Activated naive CD4-positive, alpha-beta T cell treated with anti-CD3 and anti-CD28 coated beads for 36 hours (primary cell): ENCODE results near the gene SRSF7. TPM values are rescaled to one million over a fixed set of nuclear protein-coding genes. Genes with fewer than 3 reads are reported as not detected.
"Not testable (repeated sequence)": the region's sequence is repeated elsewhere in the genome, so short reads cannot be mapped to it uniquely, and the experiment has no call there.

Experiments used
- CTCF ChIA-PET: fragments of 350-600 bp; sonication (Branson Sonifier 250); formaldehyde crosslinking; loops from one replicate; lab custom pipeline; 2021; ENCODE audit warnings: antibody characterized with exemption; lab: Charles Lee
- DNase-seq: peaks from one replicate; pipeline ENCODE4 v3.0.0-alpha.2; 2020
- H3K27ac Mint-ChIP-seq: one replicate; pipeline ENCODE4 v1.8.0; 2021; ENCODE audit warnings: mild to moderate bottlenecking, mixed read lengths
- H3K27me3 Mint-ChIP-seq: one replicate; pipeline ENCODE4 v1.8.0; 2021; ENCODE audit warnings: low read depth, mixed read lengths
- H3K36me3 Mint-ChIP-seq: one replicate; pipeline ENCODE4 v1.8.0; 2021; ENCODE audit warnings: low read depth, mixed read lengths
- H3K4me1 Mint-ChIP-seq: one replicate; pipeline ENCODE4 v1.8.0; 2021; ENCODE audit warnings: low read depth, mixed read lengths
- H3K4me3 Mint-ChIP-seq: one replicate; pipeline ENCODE4 v1.8.0; 2021; ENCODE audit warnings: mild to moderate bottlenecking, moderate library complexity, mixed read lengths
- H3K9me3 Mint-ChIP-seq: one replicate; pipeline ENCODE4 v1.8.0; 2021; ENCODE audit warnings: mixed read lengths
- intact Hi-C: fragments of 100-400 bp; cut with micrococcal nuclease; formaldehyde crosslinking; loops from one replicate; pipeline ENCODE4 v1.15.1; 2023
- total RNA-seq, 2 experiments: library from RNA; stranded (reverse); gene quantifications; one replicate each; pipeline ENCODE4 v1.2.3, GENCODE V29; 2021

The SRSF7 gene
- total RNA-seq, 2 experiments from 2014 or later: 212 to 217 TPM

DNA sequence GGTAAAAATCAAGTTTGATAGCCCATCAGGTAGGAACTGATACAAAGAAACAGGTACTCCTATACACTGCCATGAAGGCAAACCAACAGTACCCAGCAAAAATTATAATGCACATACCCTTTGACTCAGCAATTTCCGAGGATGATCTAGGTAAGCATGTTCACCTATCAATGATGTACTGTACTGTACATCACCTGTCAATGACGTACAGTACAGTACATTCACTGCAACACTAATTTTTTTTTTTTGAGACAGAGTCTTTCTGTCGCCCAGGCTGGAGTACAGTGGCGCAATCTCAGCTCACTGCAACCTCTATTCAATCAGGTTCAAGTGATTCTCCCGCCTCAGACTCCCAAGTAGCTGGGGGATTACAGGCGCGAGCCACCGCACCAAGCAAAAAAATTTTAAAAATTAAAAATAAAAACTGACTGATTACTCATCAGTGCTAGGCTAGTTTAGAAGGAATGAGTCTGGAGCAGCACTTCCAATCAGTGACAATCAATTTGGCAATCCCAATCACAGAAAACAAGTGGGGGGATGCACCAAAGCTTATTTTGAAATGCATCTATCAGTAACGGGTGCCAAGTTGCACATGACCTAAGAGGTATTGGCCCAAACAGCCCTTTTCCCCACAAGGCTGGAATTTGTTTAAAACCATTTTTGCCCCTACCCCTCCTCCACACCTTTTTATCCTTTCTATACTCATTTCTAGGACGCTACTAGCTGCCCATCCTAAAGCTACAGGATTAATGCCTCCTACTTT is 8.2 kb downstream of the SRSF7 start:
- Mint-ChIP-seq H3K27me3 (no peaks in the 10 kb centered on the region), H3K9me3 (no peaks in the 10 kb centered on the region), H3K36me3 (peaks cover 67% of the 10 kb centered on the region), H3K4me1 (peaks cover 63% of the 10 kb centered on the region), H3K27ac (peak overlapping the region; percentile 72), H3K4me3 (no peak overlapping the region)
- intact Hi-C loops: loop anchor here (5.0 to 10.0 kb wide), 4 partner anchors 34 to 761 kb away; partner anchors contain the start of genes CYP1B1 and GEMIN6
- DNase-seq: no peak
- CTCF ChIA-PET: interaction anchor here (0.7 to 12.0 kb wide), 10 partner anchors 9 to 207 kb away, joined by 3 to 109 read pairs (median 4); no protein-coding TSS in a partner anchor

DNA sequence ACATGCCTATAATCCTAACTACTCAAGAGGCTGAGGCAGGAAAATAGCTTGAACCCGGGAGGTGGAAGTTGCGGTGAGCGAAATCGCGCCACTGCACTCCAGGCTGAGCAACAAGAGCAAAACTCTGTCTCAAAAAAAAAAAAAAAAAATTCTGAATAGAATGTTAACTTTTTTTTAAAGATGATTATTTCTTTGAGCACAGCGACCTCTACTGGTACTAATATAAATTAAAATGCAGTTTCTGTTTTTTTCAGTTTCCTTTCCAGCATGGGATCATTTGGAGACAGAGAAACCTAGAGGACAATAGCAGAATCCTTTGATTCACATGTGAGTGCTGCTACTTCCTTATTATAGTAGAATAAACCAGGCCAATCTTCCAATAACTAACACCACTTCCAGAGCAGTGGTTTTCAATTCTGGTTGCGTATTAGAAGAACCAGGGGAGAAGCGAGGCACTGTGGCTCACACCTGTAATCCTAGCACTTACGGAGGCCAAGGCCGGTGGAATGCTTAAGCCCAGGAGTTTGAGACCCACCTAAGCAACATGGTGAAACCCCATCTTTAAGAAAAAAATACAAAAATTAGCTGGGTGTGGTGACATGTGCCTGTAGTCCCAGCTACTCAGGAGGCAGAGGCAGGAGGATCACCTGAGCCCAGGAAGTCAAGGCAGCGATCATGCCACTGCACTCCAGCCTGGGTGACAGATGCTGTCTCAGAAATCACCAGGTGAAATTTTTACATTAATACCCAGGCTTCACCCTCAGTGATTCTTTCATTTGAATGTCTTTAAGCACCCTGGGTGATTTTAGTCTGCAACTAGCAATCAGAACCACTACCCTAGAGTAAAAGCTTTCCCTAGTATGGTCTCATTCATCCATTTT is 10.1 kb downstream of the SRSF7 start:
- Mint-ChIP-seq H3K4me1 (peaks cover 48% of the 10 kb centered on the region), H3K27me3 (no peaks in the 10 kb centered on the region), H3K4me3 (no peak overlapping the region), H3K36me3 (peaks cover 49% of the 10 kb centered on the region), H3K9me3 (no peaks in the 10 kb centered on the region), H3K27ac (peak overlapping the region; percentile 47)
- DNase-seq: peak; percentile 33
- intact Hi-C loops: loop anchor here (1.0 to 10.0 kb wide), 7 partner anchors 10 to 759 kb away; partner anchors contain the start of genes CYP1B1 and GEMIN6
- CTCF ChIA-PET: interaction anchor here (0.6 to 12.0 kb wide), 17 partner anchors 10 to 233 kb away, joined by 3 to 109 read pairs (median 4); partner anchors contain the start of gene SRSF7

DNA sequence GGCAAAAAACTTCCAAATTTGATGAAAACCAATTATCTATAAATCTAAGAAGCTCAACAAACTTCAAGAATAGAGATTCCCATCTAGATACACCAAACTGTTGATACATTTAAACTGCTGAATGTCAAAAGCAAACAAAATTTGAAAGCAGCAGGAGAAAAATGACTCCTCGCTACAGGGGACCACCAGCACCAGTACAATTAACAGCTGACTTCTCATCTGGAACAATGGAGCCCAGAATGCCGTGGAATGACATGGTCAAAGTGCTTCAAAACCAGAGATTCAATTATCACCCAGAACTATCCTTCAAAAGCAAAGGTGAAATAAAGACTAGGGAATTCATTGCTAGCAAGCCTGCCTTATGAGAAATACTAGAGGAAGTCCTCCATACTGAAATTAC is 11.6 kb downstream of the SRSF7 start:
- H3K36me3 Mint-ChIP-seq: peaks cover 39% of the 10 kb centered on the region
- intact Hi-C loops: no loop called here
- H3K27me3 Mint-ChIP-seq: no peaks in the 10 kb centered on the region
- peaks cover 37% of the 10 kb centered on the region for H3K4me1 Mint-ChIP-seq
- H3K27ac Mint-ChIP-seq: no peak overlapping the region
- no peaks in the 10 kb centered on the region for H3K9me3 Mint-ChIP-seq
- CTCF ChIA-PET: interaction anchor here (1.1 to 12.0 kb wide), 8 partner anchors 10 to 817 kb away, joined by 3 to 109 read pairs (median 12); no protein-coding TSS in a partner anchor
- H3K4me3 Mint-ChIP-seq: no peak overlapping the region
- no peak for DNase-seq

DNA sequence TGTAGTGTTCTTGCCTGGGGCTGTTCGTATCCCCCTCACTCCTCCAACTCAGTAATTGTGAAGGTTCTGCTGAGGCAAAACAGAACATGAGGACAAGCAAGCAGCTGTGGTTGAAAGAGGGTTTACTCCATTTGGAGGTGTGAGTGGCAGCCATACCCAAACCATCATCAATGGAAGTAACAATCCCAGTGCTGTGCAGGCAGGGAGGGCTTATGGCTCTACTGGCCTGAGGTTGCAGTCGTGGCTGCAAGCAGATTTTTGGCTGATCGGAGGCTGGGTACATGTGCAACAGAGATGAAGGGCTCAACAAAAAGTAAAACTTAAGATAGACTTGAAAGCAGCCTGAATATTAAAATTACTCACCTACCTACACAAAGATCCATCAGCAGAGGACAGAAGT is 13.2 kb downstream of the SRSF7 start:
- Mint-ChIP-seq H3K36me3 (peaks cover 33% of the 10 kb centered on the region), H3K9me3 (no peaks in the 10 kb centered on the region), H3K27me3 (no peaks in the 10 kb centered on the region), H3K27ac (no peak overlapping the region), H3K4me1 (peaks cover 27% of the 10 kb centered on the region), H3K4me3 (no peak overlapping the region)
- intact Hi-C loops: no loop called here
- CTCF ChIA-PET: interaction anchor here (0.6 to 12.0 kb wide), 9 partner anchors 13 to 229 kb away, joined by 3 to 109 read pairs (median 4); no protein-coding TSS in a partner anchor
- DNase-seq: no peak

DNA sequence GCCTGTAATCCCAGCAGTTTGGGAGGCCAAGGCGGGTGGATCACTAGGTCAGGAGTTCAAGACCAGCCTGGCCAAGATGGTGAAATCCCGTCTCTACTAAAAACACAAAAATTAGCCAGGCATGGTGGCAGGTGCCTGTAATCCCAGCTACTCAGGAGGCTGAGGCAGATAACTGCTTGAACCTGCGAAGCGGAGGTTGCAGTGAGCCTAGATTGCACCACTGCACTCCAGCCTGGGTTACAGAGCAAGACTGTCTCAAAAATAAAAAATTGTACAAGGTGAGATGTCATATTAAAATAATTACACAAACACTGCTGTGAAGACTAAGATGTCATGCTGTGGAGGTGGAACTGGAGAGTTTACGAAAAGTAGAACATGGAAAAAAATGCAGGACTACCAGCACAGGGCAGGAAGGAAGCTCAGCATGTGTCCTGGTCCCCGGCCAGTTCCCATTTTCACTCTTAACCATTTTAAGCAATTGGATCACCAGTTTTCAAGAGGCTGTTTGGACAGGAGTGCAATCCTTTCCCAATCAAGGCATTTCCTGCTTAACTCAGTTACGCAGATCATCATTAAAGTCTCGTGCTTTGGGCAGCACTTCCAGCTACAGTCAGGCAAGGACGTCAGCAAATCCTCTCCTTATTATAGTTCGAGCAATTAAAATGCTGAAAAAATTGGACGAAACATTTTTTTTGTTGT is 14.0 kb downstream of the SRSF7 start:
- H3K4me3 Mint-ChIP-seq, DNase-seq, H3K9me3 Mint-ChIP-seq, H3K27me3 Mint-ChIP-seq, H3K27ac Mint-ChIP-seq, intact Hi-C loops: not testable (repeated sequence)
- H3K36me3 Mint-ChIP-seq: peaks cover 33% of the 10 kb centered on the region
- CTCF ChIA-PET: interaction anchor here (0.6 to 12.0 kb wide), 7 partner anchors 41 to 201 kb away, joined by 3 to 109 read pairs (median 4); no protein-coding TSS in a partner anchor
- peaks cover 24% of the 10 kb centered on the region for H3K4me1 Mint-ChIP-seq

DNA sequence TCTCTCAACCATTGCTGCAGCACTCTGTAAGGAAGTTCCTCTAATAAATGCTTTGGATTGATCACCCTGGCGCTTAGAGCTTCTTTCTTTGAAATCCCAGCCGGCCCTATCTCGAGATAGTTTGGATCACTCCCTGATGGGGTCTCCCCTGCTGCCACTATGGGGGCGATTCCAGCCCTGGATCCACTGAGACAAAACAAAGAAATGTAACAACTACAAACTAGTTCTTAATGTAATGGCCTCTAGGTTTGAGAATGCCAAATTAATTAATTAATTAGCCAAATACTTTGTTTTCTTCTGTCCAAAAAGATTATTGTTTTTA is 15.2 kb downstream of the SRSF7 start:
- Mint-ChIP-seq H3K36me3 (peaks cover 34% of the 10 kb centered on the region), H3K9me3 (no peaks in the 10 kb centered on the region), H3K4me3 (no peak overlapping the region), H3K27me3 (no peaks in the 10 kb centered on the region), H3K27ac (no peak overlapping the region), H3K4me1 (peaks cover 22% of the 10 kb centered on the region)
- CTCF ChIA-PET: interaction anchor here (12.0 kb wide), 1 partner anchor 200 kb away, joined by 109 read pairs; no protein-coding TSS in a partner anchor
- DNase-seq: no peak
- intact Hi-C loops: no loop called here

DNA sequence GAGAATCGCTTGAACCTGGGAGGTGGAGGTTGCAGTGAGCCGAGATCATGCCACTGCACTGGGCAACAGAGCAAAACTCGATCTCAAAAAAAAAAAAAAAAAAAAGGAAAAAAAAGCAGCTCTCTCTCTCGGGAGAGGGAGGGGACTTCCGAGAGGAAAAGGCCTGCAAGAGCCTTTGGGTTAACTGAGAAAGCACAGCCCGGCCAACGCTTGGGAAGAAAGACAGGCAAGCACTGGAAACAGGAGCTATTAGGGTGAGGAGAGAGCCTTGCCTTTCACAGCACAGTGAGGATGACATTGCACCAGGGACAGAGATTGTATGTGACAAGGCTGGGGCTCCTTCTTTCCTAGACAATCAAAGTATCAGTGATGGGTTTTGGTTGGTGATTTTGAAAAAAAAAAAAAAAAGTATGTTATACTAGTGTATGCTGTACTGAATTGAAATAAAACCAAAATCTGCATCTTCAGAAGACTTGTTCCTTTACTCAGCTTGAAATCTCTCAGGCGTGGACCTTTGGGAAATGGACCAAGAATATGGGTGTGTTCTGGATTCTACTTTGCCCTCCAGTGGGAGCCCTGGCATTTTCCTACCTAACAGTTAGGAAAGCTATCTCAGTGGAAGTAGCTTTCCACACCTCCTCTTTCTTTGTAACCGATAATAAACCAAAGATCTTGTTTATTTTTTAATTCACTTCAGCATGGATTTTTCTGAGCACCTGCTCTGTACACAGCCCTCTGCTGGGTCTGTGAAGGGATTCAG is 16.7 kb downstream of the SRSF7 start:
- no peak overlapping the region for H3K27ac Mint-ChIP-seq
- DNase-seq: no peak
- H3K4me3 Mint-ChIP-seq: no peak overlapping the region
- intact Hi-C loops: no loop called here
- H3K36me3 Mint-ChIP-seq: peaks cover 33% of the 10 kb centered on the region
- H3K9me3 Mint-ChIP-seq: no peaks in the 10 kb centered on the region
- peaks cover 15% of the 10 kb centered on the region for H3K4me1 Mint-ChIP-seq
- H3K27me3 Mint-ChIP-seq: no peaks in the 10 kb centered on the region
- CTCF ChIA-PET: interaction anchor here (0.5 to 12.0 kb wide), 10 partner anchors 9 to 358 kb away, joined by 3 to 109 read pairs (median 4); no protein-coding TSS in a partner anchor

DNA sequence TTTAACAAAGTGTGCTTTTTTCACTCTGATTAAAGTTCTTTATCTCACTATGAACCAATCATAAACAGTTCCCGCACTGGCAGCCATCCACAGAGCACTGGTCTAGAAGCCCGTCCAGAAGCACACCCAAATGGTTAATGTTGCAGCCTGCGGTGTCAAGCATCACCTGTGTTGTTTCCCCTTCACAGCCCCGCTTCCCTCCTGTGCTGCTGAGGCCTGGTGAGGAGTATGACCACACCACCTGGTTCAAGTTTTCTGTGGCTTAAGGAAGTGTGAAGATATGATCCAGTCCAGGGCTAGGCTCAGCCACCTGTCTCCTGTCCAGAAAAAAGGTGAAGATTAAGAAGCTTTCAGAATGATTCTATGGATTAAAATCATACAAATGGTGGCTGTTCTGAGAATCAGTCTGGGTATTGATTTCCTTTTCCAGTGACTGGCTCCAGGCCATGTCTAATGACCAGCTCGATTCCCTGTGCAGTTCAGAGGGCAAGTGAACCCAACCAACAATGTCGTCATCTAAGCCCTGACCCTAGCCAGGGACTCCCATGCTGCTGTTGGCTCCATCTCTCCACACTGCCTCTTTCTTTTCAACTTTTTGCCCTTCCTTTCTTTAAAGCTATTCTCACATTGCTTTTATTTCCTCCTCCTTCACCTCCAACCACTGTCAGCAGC is 17.7 kb downstream of the SRSF7 start:
- H3K9me3 Mint-ChIP-seq: no peaks in the 10 kb centered on the region
- H3K27ac Mint-ChIP-seq: no peak overlapping the region
- CTCF ChIA-PET: interaction anchor here (0.6 to 12.0 kb wide), 11 partner anchors 9 to 357 kb away, joined by 3 to 109 read pairs (median 4); no protein-coding TSS in a partner anchor
- H3K36me3 Mint-ChIP-seq: peaks cover 26% of the 10 kb centered on the region
- intact Hi-C loops: no loop called here
- no peaks in the 10 kb centered on the region for H3K27me3 Mint-ChIP-seq
- no peak for DNase-seq
- H3K4me3 Mint-ChIP-seq: no peak overlapping the region
- peaks cover 10% of the 10 kb centered on the region for H3K4me1 Mint-ChIP-seq

DNA sequence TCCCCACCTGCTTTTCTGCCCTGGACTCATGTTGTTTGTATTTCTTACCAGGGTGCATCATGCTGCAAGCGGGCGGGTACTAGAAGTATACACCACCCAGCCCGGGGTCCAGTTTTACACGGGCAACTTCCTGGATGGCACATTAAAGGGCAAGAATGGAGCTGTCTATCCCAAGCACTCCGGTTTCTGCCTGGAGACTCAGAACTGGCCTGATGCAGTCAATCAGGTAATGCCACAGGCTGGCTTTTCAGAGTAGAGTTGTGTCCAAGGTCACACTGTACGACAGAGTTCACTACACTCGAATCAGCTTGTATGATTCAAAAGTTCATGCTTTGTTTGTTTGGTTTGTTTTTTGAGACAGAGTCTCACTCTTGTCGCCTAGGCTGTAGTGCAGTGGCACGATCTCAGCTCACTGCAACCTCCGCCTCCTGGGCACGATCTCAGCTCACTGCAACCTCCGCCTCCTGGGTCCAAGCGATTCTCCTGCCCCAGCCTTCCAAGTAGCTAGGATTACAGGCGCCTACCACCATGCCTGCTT is 19.4 kb downstream of the SRSF7 start:
- Mint-ChIP-seq H3K36me3 (peaks cover 22% of the 10 kb centered on the region), H3K4me3 (no peak overlapping the region), H3K27me3 (no peaks in the 10 kb centered on the region), H3K9me3 (no peaks in the 10 kb centered on the region), H3K27ac (no peak overlapping the region), H3K4me1 (peaks cover 2% of the 10 kb centered on the region)
- CTCF ChIA-PET: interaction anchor here (0.6 to 6.5 kb wide), 9 partner anchors 10 to 195 kb away, joined by 3 to 50 read pairs (median 4); no protein-coding TSS in a partner anchor
- no peak for DNase-seq
- intact Hi-C loops: loop anchor here (1.0 kb wide), 1 partner anchor 9 kb away; no protein-coding TSS in a partner anchor

DNA sequence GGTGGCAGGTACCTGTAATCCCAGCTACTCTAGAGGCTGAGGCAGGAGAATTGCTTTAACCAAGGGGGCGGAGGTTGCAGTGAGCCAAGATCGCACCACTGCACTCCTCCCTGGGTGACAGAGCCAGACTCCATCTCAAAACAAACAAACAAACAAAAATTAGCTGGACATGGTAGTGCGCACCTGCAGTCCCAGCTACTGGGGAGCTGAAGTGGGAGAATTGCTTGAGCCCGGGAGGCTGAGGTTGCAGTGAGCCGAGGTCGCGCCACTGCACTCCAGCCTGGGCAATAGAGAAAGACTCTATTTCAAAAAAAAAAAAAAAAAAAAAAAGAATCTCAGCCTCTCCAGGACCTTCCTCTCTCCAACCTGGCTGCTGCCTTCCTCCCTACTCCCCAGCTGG is 20.1 kb downstream of the SRSF7 start:
- intact Hi-C loops: loop anchor here (1.0 kb wide), 1 partner anchor 9 kb away; no protein-coding TSS in a partner anchor
- Mint-ChIP-seq H3K27me3 (no peaks in the 10 kb centered on the region), H3K27ac (no peak overlapping the region), H3K4me3 (no peak overlapping the region), H3K9me3 (no peaks in the 10 kb centered on the region), H3K36me3 (peaks cover 22% of the 10 kb centered on the region), H3K4me1 (peaks cover 2% of the 10 kb centered on the region)
- CTCF ChIA-PET: interaction anchor here (0.6 to 6.5 kb wide), 5 partner anchors 11 to 194 kb away, joined by 3 to 50 read pairs (median 9); no protein-coding TSS in a partner anchor
- no peak for DNase-seq
